Esophagus squamous epithelium (tissue), 4 donors: ENCODE results near the gene TRIM54.
A peak's percentile ranks its signal among the peaks of the same experiment; 100 is the strongest.

Source experiments
- CTCF ChIP-seq, 6 experiments: fragments of 450-650 bp in 4 of 6; fragments of 200-600 bp in 2 of 6; sonication (generic) in 2 of 6; IDR thresholded peaks; one replicate each; pipeline ENCODE4 v1.5.1; 2016 to 2019; ENCODE audit warnings: antibody characterized with exemption in 6 of 6, mild to moderate bottlenecking in 4 of 6, moderate library complexity in 4 of 6
- POLR2A ChIP-seq, 4 donors: fragments of 450-650 bp; IDR thresholded peaks; one replicate each; pipeline ENCODE4 v1.6.1; 2017; ENCODE audit warnings: antibody characterized with exemption in 4 of 4, mild to moderate bottlenecking in 4 of 4, moderate library complexity in 3 of 4

DNA sequence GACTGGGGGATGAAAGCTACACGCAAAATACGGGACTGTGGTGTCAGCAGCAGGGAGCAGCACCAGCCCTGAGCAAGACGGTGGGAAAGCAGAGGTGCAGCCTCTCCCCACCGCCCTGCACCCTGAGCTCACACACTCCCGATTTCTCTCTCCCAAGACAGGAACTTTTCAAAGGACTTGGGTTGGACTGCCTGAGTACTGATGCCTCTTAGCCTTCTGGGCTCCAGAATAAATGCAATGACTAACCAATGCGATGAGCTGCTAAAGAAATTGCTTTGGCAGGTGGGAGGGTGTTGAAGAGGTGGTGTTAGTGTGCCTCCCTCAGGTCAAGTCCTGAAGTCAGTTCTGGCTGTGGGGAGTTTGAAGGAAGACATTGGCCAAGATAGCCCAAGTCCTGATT, 9.6 kb downstream of the TRIM54 start:
- TF ChIP-seq POLR2A (IDR thresholded peaks at IDR 0.05) (no peak), CTCF (IDR thresholded peaks at IDR 0.05) (peak in 1 of 6 experiments; percentile 14)
